ENCODE results near the gene NR2F2.
A peak's percentile ranks its signal among the peaks of the same experiment; 100 is the strongest.

Gene NR2F2

DNA sequence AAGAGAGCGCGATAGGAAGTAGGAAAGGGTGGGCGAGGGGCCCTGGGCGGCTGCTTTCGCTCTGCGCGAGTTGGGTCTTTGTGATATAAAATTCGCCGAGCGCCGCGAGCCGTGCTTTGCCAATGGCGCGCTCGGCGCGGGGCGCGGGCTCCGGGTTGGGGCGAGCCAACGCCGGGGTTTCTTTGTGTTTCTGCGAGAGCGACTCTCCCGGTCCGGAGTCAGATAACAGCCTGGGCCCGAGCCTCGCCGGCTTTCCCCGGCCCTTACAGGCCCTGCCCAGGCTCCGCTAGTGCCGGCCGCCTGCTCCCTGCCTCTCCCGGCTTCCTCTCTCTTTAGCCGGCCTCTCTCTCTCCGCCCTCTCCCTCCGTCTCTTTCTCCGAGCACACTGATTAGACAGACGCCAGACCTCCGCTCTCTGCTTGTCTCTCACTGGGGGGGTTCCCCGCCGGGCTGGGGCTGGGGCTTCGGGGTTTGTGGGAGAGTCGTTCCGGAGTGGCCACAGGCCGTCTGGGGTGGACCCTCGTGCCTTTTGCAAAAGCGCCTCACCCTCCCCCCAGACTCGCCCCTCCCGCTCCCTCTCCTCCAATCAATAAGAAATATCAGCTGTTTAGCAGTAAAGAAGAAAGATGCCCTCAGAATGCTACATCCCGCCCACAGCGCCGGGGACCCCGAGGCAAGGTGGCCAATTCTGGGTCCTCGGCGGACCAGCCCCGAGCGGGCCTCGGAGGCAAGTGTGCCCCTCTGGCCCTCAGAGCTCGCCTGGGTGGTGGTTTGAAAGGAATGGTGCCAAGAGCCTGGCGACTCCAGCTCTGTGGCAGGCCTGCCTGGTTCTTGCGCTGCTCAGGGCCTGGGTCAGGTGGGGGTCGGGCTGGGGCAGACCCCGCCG is 2.9 kb downstream of the NR2F2 start:
- DNase-seq: peak; percentile 18 to 58

DNA sequence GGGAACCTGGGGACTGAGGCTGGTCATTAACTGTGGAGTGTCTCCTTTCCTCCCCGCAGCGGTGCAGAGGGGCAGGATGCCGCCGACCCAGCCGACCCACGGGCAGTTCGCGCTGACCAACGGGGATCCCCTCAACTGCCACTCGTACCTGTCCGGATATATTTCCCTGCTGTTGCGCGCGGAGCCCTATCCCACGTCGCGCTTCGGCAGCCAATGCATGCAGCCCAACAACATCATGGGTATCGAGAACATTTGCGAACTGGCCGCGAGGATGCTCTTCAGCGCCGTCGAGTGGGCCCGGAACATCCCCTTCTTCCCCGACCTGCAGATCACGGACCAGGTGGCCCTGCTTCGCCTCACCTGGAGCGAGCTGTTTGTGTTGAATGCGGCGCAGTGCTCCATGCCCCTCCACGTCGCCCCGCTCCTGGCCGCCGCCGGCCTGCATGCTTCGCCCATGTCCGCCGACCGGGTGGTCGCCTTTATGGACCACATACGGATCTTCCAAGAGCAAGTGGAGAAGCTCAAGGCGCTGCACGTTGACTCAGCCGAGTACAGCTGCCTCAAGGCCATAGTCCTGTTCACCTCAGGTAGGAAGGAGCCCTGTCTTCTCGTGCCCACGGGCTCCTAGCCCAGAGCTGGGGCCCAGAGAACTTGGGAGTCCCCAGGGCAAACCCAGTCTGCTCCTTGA is 3.7 kb downstream of the NR2F2 start:
- DNase-seq: no peak

DNA sequence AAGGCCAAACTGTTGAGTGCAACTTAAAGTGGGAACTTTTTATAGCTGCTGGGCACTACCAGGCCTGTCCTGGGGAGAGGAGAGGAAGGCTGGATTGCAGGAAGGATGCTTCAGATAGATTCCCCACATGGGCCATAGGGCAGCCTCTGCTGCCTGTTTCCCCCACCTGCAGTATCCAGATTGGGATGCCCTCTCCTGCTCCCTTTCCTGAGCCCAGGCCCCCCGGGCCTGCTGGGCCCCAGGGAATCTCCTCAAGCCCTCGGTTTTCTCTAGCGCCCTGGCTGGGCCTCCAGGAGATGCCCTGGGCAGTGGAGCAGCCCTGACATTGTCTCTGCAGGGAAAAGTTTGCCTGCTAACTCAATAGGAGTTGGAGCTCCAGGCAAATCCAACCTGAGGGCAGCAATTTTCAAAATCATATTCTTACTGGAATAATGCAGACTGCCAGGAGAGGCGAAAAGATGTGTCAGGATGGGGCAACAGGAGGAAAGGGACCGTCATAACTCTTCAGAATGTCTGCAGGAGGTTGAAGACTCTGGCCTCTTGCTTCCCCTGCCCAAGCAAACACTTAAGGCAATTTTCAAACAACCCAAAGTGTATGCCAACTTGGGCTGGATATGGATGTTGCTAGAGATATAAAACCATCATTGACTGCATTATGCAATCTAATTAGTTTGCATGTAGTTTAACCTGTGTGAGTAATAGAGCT is 4.4 kb downstream of the NR2F2 start:
- DNase-seq: no peak

DNA sequence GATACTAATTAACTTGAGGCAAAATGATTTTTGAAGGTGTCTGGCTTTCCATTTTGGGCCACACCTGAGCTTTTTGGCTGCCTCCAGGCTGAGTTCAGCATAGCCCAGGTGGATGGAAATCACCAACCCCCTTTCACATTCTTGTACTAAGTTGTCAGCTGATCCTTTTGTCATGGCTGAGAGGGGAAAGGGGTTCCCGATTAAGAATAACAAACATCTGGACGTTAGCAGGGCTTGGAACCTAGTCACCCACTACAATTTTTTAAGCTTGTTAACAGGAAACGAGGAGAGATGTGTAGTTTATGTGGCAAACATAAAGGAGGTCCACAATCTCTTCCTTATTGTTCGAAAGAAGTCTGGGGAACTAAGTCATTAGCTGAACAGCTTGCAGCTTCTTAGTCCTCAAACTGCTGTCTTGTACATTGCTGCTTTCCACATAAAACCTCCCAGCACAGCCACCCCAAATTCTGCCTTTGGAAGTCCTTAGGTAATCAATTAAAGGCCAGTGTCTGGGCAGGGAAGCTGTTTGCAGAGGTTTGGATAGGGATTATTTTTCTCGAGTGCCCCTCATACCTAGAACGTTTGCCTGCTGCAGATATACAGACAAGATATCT is 5.0 kb downstream of the NR2F2 start:
- DNase-seq: peak in 1 of 2 experiments; percentile 29

DNA sequence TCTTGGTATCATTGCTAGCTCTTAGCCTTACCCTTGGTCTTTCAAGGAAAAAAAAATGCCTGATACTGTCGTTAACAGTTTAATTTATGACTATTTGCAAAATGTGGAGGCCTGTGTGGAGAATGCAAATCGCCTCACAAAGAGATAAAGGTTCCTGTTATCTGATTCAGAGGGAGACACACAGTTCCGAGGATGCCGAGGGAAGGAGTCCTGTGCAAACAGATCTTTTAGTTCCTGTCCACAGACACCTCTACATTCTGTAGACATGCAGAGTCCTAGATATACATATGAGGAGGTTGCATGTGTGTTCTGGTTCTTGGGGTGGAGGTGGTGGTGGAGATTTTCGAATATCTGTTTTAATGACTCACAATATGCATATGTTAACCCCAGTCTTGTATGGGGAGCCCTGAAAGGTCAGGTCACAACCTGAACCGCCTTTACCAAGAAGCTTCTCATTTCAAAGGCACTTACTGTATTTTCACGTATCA is 5.7 kb downstream of the NR2F2 start:
- no peak for DNase-seq

DNA sequence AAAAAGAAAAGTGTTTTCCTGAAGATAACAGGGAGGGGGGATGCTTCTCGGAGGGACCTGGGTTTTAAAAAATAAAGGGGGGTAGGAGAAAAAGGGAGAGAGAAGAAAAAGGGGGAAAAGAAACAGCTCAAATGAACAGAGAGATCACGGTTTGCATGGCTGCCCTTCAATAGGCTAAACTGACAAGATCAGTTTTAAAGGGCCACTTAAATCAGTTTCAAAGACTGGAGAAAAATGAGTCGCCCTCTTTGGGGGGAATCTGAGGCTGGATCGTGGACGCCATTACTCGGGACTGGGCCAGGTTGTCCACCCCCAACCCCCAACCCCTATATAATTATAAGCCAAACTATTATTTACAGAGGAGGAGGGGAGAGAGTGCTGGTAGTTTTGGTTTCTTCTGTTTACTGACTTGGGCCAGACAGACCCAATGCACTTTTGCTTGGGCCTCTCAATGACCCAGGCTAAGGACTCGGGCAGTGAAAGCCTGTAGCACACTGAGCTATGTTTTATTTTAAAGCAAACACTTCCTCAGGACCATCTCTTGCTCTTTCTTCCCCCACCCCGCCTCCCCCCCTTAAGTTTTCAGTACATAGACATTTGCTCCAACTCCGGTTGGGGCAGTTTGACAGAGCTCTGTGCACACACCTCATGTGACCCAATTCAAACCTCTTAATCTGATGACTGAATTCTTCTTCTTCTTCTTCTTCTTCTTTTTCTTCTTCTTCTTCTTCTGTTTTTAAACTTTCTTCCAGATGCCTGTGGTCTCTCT is 6.3 kb downstream of the NR2F2 start:
- no peak for DNase-seq

DNA sequence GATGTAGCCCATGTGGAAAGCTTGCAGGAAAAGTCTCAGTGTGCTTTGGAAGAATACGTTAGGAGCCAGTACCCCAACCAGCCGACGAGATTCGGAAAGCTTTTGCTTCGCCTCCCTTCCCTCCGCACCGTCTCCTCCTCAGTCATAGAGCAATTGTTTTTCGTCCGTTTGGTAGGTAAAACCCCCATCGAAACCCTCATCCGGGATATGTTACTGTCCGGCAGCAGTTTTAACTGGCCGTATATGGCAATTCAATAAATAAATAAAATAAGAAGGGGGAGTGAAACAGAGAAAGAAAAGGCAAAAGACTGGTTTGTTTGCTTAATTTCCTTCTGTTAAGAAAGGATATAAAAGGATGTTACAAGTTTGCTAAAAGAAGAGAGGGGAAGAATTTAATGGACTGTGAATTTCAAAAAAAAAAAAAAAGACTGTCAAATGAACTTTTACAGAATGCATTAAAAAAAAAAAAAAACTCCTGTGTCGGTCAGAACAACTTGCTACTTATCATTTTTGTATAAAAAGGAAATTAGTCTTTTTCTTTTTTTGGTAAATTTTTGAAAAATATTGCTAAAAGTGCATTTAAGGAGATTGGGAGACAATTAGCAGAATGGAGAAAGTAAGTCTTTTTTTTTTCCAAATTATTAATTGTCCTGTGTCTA is 7.0 kb downstream of the NR2F2 start:
- no peak for DNase-seq

DNA sequence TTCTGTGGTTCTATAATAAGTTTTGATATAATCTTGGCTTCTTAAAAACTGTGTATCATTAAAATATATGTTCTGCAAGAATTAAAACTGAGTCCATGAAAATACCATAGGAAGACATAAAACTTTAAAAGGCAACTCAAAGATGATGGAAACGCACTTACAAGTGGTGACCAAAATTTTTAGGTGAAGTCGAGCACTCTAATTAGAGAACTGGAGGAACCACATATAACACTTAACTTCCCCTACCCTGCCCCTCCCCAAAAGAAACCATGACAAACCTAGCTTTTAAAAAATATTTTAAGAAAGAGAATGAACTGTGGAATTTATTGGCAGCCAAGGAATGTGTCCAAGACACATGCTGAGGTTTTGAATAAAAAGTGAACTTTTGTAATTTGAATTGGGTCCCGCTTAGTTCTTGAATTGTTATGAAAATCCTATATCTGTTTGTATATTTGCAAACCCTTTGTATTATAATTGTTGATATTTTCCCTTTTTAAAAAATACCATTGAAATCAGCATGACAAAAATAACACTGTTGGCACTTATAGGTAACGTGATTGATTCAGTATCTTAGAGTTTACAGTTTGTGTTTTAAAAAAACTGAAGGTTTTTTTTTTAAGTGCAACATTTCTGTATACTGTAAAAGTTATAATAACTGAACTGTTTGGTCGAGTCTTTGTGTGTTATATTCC is 7.7 kb downstream of the NR2F2 start:
- DNase-seq: no peak

DNA sequence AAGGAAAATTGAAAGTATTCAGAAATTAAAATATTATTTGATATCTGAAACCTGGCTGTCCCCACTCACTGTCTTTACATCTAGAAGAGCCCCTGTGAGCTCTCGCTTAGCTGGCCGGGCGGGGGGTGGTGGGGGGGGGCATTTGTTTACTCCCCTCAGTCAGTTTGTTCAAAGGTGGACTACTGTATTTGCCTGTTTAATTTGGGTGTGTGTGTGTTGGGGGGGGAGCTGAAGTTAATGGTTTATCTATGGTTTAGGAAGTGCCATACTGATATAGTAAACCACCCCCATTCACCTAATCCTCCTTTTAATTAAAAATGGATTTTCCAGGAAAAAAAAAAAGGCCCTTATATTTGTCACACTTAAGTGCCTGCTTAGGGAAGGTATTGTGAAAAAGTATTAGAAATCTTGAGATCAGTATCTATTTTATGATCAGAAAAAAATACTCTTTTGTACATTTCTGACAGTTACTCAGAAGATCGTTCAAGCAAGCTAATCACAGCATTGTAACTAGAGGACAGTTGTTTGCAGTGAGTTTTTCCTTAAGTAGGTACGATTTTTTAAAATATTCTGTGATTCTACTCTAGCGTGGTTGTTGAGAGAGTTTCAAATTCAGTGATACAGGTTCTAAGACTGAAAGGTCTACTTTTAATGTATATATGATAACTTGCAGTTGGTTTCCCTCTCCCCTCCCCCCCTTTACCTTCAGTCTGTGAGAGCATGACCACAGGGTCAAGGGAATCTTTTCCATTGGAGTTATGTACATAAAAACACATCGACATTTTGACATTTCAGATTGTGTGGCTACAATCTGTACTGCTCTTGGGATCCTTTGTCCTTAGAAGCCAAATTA is 8.5 kb downstream of the NR2F2 start:
- peak in 1 of 2 experiments; percentile 24 for DNase-seq

DNA sequence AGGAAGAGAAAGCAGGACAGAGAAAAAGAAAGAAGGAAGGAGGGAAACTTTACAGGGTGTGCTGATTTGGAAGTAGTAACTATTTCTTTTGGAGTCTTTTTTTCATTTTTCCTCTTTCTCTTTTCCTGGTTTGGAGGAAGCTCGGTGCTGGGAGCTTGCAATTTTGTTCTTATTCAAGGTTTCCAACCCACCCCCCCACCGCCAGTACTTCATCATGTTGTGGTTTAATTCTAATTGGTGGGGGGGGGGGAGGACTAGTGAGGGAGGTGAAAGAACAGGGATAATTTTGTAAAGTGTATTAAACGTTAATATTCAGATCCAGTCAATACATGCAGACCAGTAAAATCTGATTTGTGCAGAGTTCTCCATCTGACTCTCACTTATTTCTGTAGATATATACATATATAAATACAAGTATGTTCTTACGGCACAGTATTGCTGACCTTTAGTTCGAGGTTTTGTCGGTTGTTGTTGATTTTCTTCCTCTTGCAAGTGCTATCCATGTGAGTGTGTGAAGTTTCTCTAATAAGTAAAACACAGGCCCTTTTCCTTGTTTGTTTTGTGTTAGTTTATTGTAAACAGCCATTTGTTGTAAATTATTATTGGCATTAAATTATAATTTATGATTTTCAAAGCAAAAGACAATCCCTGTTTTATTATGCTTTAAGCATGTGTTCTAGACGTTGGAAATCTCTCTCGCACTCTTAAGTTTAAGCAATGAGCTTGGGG is 9.3 kb downstream of the NR2F2 start:
- DNase-seq: no peak

DNA sequence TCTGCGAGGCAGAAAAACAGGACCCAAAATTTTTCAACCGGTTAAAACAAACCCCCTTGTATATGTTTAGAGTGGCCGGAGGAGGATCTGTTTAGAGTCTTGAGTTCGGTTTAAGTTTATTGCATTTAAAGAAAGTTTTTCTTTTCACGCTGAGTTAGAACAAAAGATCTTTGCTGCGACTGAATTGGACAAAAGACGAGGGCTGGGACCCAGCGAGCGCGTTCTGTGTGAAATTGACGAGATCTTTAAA is 9.8 kb downstream of the NR2F2 start:
- DNase-seq: peak in 1 of 2 experiments; percentile 42

DNA sequence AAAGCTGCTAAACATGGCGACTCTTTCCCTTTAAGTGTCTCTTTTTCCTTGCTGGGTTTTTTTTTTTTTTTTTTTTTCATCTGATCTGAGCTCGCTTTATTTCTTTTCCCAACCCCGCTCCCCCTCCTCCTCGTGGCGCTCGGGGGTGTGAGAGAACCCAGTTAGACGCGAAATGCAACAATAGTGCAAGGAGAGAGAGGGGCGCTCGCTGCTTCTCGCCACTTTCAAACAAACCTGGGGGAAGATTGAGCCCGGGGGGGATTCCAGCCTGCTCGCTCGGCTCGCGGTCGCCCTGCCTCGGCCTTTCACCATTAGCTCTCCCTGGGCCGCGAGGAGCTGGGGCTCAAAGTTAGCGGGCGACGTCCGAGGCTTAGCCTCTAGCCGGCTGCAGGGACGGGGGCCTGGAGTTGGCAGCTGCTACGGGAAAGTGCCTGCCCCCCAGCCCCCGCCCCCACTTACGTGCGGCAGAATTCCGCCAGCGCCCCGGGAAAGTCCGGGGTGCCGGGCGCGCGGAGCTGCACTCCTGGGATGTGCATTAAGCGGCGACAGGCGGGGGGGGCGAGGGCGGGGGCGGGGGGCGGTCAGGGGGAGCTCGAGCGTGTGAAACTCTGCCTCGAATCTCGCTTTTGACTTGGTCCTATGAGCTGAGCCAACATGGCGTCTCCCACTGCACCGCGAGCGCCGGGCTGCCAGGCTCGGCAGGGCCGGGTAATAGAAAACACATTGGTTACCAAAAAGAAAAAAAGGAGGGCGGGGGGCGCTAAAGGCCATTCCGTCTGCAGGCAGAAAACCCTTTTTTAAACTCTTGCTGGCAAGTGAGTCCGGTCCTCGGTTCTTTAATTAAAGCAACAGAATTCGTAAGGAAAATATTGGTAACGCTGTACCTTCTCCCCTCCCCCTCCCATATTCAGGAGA is 10.4 kb downstream of the NR2F2 start:
- DNase-seq: peak; percentile 59 to 70

DNA sequence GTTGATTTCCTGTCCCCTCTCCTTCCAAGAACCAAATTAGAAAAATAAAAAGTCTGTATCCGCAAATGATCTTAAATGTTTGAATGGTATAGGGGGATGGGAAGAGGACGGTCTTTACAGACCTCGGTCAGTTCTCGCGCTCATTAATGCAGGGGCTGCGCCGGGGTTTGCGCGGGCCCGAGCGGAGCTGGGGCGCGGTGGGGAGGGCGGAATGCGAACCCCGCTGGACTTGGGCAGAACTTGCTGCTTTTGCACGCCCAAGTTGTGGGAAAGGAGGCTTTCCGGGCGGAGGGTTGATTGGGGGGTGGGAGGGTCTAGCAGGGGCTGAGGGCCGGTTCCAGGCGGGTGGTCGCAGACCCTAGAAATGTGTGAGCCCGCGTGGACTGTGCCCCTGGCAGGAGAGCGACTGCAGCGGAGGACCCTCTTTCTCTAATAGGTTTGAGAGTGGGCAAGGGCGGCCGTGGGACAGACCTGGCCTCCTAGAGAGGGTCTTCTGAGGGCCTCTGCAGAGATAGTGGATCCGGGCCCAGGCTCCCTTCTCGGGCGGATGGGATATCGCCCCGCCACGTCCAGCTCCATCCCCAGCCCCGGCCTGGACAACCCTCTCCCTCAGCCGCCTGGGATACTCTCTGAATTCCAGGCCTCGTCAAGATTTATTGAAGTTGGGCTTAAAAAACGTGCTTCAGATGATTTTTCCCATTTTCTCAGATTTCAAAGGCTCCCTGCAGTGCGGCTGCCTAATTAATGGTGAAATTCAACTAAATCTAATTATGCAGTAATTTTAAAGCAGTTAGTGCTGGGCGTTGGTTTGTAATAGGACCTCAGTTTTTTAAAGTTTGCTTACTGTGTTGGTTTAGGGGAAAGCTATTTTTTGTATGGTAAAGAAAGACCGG is 11.3 kb downstream of the NR2F2 start:
- DNase-seq: no peak

DNA sequence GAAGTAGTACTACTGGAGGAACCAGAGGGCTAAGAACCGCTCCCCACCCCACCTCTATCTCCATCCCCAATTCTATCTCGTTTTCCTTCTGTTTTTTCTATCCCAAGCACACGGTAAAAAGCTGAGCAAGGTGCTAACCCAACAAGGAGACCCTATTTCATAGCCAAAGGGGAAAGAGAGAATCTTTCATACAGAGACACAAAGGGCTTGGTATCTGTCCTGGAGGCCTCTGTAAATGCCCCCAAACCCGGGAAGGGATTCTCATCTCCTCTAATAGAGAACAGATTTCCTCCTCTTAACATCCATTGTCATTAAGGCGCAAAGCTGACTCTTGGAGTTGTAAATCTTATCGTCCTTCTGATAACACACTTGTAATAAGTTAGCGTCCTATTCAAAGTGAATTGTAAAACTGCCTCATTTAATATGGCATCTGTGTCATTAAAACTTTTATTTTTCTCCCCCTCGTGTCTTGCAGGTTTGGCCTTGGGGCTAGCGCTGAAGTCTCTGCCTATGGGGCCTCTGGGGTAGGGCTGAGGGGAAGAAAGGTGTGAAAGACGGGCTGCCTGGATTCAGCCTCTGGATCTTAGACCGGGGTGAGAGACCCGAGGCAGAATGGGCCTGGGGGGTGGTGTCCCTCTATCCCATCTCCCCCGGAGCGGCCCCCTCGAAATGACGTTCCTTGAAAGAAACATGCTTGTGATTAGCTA is 12.1 kb downstream of the NR2F2 start:
- DNase-seq: no peak

DNA sequence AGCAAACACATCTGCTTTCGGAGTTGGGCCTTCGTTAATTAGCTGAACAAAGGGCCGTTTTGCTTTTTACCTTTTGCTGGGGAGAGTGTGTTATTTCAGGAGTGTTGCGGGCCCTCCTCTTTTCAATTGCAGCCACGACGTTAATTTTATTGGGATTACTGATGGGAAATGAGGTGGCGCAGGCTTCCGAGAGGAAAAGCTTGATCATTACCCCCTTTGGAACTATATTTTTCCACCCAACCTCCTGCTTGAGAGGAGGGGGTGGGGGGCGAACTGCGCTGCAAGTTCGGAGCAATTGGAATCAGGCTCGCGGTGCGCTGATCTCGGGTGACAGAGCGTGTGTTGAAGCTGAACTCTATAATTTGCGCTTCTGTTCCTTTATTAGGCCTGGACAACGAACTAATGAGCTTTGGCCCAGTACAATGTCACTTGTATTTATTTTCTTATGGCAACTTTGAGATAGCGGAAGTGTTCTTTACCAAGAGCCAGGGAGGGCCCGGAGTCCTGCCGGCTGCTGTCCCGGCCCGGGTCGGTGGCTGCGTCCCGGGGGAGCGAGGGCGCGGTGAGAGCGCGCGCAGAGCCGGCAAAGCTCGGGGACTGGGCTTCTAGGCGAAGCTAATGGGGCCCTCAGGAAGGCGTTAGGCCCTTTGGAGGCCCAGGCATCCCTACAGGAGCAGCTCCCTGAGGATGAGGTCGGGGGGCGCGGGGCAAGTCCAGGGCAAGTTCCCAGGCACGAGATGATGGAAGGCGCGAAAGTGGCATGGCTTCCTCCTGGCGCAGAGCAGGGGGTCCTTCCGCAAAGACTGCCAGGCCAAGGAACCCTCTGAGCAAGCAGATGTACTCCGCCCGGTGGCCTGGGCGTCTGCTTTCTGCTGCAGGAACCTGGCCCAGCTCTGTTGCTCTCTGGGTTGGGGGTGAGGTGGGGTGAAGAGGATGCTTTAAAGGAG is 12.9 kb downstream of the NR2F2 start:
- DNase-seq: no peak

All from NCI-H524 (cell line).